ENCODE data around the gene RFNG.

DNA sequence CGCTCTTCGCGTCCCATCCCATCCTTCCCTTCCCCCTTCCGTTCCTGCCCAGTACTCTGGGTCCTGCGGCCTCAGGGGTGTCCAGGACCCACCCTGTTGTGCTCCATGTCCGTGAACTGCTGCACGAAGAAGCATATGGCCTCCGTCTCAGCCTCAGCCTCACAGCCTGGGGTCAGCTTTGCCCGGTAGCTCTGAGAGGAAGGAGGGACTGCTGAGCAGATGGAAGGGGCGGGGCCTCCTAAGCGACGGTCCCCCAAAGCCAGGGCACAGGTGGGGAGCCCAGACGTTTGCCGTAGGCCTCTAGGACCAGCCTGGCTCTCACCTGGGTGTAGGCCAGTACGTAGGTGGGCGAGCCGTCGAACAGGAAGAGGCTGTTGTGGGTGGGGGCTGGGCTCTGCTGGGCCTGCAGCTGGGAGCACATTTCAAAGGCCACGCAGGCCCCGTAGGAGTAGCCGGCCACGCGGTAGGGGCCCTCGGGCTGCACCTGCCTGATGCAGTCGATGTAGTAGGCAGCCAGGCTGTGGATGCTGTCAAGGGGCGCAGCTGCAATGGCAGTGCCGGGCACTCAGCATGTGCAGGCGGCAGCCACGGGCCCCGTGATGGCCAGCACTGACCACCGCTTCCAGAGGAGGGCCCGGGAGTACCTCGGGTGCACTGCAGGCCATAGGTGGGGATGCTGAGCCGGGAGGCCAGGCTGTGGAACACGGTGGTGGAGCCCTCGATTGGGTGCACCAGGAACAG, 28.6 kb upstream of the RFNG start:
- TF ChIP-seq EZH2 (IDR thresholded peaks at IDR 0.05; ENCODE audit: low read length, unreplicated experiment) (no peak), EZH2phosphoT487 (IDR thresholded peaks at IDR 0.05; ENCODE audit: borderline replicate concordance, low read length) (no peak)
- TF ChIP-seq, protein P1, sequence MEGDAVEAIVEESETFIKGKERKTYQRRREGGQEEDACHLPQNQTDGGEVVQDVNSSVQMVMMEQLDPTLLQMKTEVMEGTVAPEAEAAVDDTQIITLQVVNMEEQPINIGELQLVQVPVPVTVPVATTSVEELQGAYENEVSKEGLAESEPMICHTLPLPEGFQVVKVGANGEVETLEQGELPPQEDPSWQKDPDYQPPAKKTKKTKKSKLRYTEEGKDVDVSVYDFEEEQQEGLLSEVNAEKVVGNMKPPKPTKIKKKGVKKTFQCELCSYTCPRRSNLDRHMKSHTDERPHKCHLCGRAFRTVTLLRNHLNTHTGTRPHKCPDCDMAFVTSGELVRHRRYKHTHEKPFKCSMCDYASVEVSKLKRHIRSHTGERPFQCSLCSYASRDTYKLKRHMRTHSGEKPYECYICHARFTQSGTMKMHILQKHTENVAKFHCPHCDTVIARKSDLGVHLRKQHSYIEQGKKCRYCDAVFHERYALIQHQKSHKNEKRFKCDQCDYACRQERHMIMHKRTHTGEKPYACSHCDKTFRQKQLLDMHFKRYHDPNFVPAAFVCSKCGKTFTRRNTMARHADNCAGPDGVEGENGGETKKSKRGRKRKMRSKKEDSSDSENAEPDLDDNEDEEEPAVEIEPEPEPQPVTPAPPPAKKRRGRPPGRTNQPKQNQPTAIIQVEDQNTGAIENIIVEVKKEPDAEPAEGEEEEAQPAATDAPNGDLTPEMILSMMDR (conservative IDR thresholded peaks at IDR 0.05; ENCODE audit: low read depth, low read length) = no peak
